Adipose tissue (tissue), 3 donors: ENCODE results near the gene CDC20. TPM values are rescaled to one million over a fixed set of nuclear protein-coding genes. Genes with fewer than 3 reads are reported as not detected.
"Not testable (repeated sequence)": the region's sequence is repeated elsewhere in the genome, so short reads cannot be mapped to it uniquely, and the experiment has no call there.

Experiments
- H3K27ac ChIP-seq: one replicate; pipeline ENCODE4 v1.5.1; 2013; ENCODE audit warnings: low read depth, low read length
- WGBS, 3 donors: extraction: QIAGEN DNeasy Blood & Tissue Kit; methylation state at CpG; one replicate each; pipeline ENCODE4 v1.1.7; 2013; 5-methylcytosine and 5-hydroxymethylcytosine counted together
- polyA plus RNA-seq, 3 donors: library from polyadenylated mRNA; stranded (reverse); fragments of 200-250 nt; gene quantifications; one replicate each; pipeline ENCODE4 v1.2.3, GENCODE V29; 2013
- donor health status: healthy with polysubstance abuse.
- donor health status: Bipolar disorder and iron deficiency.
- donor health status: healthy.

Gene CDC20
- polyA plus RNA-seq, 3 donors, result 0.55 to 1.5 (median 0.89) TPM

- WGBS, 3 donors, result 96 to 98% (median 97%) methylated on average over 9 of the region's 9 CpGs
- H3K27ac ChIP-seq, result not testable (repeated sequence)
Measured at GRCh38 chr1:43400441-43400840, 41.7 kb downstream of the CDC20 start.

- 75 to 86% (median 86%) methylated on average over 6 of the region's 6 CpGs for WGBS, 3 donors
- H3K27ac ChIP-seq, result no peak overlapping the region
Measured at GRCh38 chr1:43402089-43402865, 43.5 kb downstream of the CDC20 start.

- WGBS, 3 donors, result 97 to 98% (median 97%) methylated on average over 6 of the region's 6 CpGs
- H3K27ac ChIP-seq, result no peak overlapping the region
Measured at GRCh38 chr1:43404353-43404752, 45.6 kb downstream of the CDC20 start.

- H3K27ac ChIP-seq, result no peak overlapping the region
- 63 to 88% (median 69%) methylated on average over 6 of the region's 6 CpGs for WGBS, 3 donors
Measured at GRCh38 chr1:43405219-43405875, 46.6 kb downstream of the CDC20 start.

GRCh38 chr1:43405876-43406234, 47.1 kb downstream of the CDC20 start:
- 89 to 91% (median 91%) methylated on average over 2 of the region's 2 CpGs for WGBS, 3 donors
- no peak overlapping the region for H3K27ac ChIP-seq

GRCh38 chr1:43410571-43410970, 51.8 kb downstream of the CDC20 start:
- WGBS, 3 donors, result 85 to 94% (median 94%) methylated on average over 3 of the region's 3 CpGs
- H3K27ac ChIP-seq, result no peak overlapping the region

Other genes starting within 250 kb of the CDC20 start
- gene EBNA1BP2, start 186.7 kb upstream of the CDC20 start, polyA plus RNA-seq, result 10 to 100 TPM; 32.2 to 69.6 (median 42.6) TPM
- under 1 TPM; 0.07 to 0.11 (median 0.07) TPM for gene CFAP57, start 186.7 kb upstream of the CDC20 start, polyA plus RNA-seq
- 10 to 100 TPM in 1 of 3 donors, 1 to 10 TPM in 1, not detected in 1; 2.5 to 45.3 TPM for gene TMEM125, start 89.0 kb upstream of the CDC20 start, polyA plus RNA-seq
- gene C1orf210, start 73.4 kb upstream of the CDC20 start, polyA plus RNA-seq, result 10 to 100 TPM in 1 of 3 donors, 1 to 10 TPM in 1, under 1 TPM in 1; 0.22 to 14.5 (median 2.8) TPM
- gene TIE1, start 58.0 kb upstream of the CDC20 start, polyA plus RNA-seq, result 10 to 100 TPM; 10.2 to 56.7 (median 55.3) TPM
- gene MPL, start 21.2 kb upstream of the CDC20 start, polyA plus RNA-seq, result under 1 TPM in 2 of 3 donors, not detected in 1; 0.07 to 0.08 TPM
- 100 to 1,000 TPM in 1 of 3 donors, 10 to 100 TPM in 2; 53.1 to 132 (median 61.7) TPM for gene ELOVL1, start 9.0 kb downstream of the CDC20 start, polyA plus RNA-seq
- gene MED8, start 30.8 kb downstream of the CDC20 start, polyA plus RNA-seq, result 10 to 100 TPM; 20.5 to 33.4 (median 28.6) TPM
- 10 to 100 TPM in 2 of 3 donors, 1 to 10 TPM in 1; 8.9 to 24.1 (median 15.1) TPM for gene SZT2, start 30.9 kb downstream of the CDC20 start, polyA plus RNA-seq
- 10 to 100 TPM; 64.0 to 95.1 (median 64.2) TPM for gene HYI, start 95.0 kb downstream of the CDC20 start, polyA plus RNA-seq
- gene PTPRF, start 171.9 kb downstream of the CDC20 start, polyA plus RNA-seq, result 100 to 1,000 TPM in 1 of 3 donors, 10 to 100 TPM in 2; 44.3 to 213 (median 48.9) TPM